GM19240 (cell line): ENCODE results near the gene CBX7.
A peak's percentile ranks its signal among the peaks of the same experiment; 100 is the strongest.

Experiments used
- DNase-seq: peaks from one replicate; pipeline ENCODE4 v3.0.0; 2011; ENCODE audit warnings: low spot score; ENCODE audit not compliant: insufficient read length

CBX7 gene

DNA sequence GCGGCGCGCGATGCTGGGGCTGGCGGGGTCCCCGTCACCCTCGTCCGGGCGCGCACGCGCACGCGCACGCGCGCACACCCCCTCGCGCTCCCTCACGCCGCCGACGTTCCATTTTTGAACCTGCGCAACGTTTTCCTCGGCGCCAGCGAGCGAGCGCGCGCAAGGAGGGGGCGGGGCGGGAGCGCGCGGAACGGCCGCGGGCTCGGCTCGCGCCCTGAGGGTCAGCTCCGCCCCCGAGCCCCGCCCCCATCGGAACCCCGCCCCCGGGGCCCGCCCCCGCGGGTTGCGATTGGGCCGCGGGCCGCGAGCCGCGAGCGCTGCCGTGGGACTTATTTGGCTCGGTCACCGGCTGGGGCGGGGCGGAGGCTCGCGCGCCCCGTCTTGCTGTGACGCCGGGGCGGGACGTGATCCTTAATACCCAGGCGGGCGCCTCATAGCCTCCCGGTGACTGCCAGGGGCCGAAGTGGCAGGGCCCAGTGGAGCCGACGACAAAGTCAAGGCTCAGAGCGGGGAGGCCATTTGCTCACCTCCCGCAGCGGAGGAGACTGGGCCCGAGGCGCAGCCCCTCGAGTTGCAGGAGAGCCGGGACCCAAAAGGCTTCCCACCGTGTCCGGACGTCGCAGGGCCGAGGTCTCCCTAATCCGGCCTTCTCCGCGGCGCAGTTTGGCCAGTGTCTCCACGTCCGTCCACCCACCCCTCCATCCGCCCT lies at the start of gene CBX7:
CBX7 (minus strand) TSS at position 170 of the 709 bp plus-strand sequence. CDS start 236 bp downstream, outside the sequence.
- DNase-seq, result peak; percentile 93

DNA sequence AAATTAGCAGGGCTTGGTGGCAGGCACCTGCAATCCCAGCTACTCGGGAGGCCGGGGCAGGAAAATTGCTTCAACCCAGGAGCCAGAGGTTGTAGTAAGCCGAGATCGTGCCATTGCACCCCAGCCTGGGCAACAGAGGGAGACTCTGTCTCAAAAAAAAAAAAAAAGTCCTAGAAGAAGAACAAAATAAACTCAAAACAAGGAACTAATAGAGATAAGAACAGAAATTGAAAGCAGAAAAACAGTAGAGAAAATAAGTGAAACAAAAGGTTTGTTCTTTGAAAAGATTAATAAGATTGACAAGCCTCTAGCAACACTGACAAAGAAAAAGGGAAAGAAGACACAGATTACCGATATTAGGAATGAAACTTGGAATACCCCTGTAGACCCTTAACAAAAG lies 45.1 kb upstream of the CBX7 start:
- no peak for DNase-seq

- DNase-seq, result no peak
These were observed 41.6 kb upstream of the CBX7 start for GRCh38 chr22:39194098-39194497.

- no peak for DNase-seq
These were observed 36.3 kb upstream of the CBX7 start for GRCh38 chr22:39188809-39189208.

DNA sequence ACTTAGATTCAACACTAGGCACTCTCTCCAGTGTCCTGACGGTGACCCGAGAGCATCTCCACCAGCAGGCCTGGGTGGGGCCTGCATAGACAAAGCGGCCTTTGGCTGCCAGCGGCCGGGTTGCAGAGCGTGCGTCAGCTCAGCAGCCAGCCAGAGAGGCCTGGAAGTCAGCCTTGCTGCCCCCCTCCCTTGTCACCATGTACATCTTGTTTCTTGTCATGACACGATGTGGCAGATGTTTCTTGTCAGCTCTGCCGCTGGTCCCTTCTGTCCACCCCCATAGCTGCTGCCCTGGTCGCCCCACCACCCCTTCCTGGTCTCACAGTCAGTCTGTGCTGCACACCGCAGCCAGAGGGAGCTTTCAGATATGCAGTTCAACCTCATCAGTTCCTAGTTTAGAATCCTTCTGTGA lies 33.1 kb upstream of the CBX7 start:
- no peak for DNase-seq

- DNase-seq, result no peak
These were observed 32.4 kb upstream of the CBX7 start for GRCh38 chr22:39184586-39185577.

DNA sequence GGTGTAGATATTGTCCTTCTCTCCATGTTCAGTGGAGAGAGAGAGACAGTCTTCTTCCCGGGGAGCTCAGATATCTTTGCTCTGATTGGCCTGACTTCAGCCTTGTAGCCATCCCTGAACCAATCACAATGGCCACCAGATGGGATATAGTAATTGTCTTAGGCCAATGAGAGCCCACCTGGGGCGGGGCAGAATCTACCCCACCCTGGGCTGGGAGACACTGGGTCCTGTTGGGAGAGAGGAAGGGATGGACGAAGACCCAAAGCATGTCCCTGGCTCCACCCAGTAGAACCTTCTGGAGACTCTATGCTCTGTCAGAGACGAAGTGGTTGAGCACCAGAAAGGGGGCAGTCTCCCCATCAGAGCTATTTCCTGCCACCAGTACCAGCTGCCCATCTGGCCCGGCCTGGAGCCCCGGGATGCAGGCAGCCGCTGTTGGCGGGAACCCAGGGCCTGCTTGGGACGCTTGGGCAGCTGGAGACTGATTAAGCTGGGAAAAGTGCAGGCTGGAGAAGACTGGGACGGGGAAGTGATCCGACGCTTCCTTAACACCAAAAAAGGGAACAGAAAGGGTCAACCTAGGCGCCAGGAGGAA lies 31.6 kb upstream of the CBX7 start:
- DNase-seq, result no peak

DNA sequence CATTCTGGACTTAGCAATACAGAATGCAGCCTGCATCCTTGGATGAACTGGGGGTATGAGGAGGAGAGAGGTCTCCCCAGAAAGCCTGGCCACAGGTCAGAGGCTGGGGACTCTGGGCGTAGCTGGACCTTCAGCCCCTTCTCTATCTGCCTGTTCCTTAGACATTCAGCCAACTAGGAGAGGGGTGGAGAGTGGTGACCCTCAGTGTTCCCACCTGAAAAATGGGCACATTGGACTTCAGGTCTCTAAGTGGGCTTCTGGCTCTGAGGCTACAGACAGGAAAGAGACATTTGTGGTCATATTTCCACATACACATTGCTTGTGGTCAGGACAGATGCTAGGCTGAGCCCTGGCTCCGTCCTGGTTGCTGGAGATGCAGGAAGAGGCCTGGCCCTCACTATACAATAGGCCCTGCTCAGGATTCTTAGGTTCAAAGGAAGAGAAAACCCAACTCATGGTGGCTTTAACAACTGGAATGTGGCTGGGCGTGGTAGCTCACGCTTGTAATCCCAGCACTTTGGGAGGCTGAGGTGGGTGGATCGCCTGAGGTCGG lies 30.1 kb upstream of the CBX7 start:
- DNase-seq, result no peak

DNA sequence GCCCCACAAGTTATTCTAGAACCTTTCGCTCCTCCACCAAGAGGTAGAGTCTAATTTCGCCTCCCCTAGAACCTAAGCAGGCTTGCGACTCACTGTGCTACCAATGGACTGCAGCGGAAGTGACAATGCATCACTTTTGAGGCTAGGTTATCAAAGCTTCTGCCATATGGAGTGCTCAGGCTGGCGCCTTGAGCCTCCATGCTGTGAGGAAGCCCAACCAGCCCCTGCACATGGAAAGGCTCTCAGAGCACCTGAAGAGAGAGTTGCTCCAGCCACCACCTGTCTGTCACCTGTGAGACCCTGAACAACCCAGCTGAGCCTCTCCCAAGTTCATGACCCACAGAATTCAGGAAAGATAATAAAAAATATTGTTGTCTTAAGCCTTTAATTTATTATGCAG lies 29.3 kb upstream of the CBX7 start:
- no peak for DNase-seq

DNA sequence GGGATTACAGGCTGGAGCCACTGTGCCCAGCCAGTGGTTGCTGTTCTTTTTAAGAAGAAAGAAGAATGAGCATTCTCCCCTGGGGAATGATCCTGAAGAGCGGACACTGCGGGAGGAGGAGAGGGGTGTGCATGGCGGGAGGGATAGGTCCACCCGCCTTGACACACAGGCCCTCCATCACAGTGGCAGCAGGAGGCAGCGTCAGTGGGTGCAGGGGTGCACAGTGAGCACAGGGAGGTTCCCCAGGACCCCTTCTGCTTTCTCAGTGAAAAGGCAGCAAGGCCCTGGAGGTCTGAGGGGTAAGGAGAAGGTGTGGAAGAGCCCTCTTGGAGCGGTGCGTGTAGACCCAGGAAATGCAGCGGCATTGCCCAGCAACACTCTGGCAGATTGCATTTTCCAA lies 28.9 kb upstream of the CBX7 start:
- no peak for DNase-seq

DNA sequence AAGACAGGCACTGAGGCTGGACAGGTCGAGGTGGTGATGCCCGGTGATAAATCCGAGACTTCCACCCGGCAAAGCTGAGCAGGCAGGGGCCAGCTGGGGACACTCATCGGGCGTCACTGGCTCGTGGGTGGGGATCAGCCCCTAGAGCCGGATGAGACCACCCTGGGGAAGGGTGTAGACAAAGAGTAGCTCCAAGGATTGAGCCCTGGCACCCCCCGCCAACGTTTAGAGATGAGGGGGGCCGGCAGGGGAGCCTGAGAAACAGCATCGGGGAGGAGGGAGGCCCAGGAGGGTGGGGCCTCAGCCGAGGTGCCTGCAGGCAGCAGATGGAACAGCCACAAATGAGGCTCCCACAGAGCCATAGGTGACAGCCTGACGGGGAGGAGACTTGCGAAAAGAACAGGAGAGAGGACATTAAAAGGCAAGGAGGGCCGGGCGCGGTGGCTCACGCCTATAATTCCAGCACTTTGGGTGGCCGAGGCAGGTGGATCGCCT lies 27.4 kb upstream of the CBX7 start:
- no peak for DNase-seq

- no peak for DNase-seq
These were observed 26.9 kb upstream of the CBX7 start for GRCh38 chr22:39179401-39179827.

DNA sequence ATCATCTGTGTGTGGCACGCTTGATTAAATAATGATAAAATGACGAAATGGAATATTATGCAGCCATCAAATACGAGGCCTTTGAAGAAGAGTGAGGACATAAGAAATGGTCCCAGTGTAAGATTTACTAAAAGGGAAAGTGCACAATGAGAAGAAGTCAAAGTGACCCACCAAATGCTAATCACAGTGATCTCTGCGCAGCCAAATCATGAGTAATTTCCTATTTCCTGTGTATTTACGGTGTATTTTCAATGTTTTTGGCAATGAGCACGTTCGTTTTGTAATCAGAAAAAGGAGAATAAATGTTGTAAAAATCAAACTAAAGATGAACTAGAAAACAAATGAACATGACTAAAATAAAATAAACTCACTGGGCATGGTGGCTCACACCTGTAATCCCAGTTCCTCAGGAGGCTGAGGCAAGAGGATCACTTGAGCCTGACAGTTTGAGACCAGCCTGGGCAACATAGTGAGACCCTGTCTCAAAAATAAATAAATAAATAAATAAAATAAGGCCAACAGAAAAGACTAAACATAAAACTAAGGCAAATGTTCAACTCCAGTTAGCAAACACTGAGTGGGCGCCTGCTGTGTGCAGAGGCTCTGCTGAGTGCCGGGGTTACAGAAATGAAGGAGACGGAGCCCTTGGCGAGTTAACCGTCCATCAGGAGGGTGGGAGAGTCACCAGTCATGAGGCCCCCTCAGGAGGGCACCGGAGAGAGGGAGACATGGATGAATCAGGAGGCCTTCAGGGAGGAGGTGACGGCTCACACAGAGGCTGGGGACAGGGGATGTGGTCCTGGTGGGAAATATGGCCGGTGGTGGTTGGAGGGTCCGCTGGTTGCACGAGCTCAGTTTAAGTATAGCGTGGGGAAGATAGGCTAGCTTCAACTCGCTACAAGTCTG lies 26.0 kb upstream of the CBX7 start:
- no peak for DNase-seq

DNA sequence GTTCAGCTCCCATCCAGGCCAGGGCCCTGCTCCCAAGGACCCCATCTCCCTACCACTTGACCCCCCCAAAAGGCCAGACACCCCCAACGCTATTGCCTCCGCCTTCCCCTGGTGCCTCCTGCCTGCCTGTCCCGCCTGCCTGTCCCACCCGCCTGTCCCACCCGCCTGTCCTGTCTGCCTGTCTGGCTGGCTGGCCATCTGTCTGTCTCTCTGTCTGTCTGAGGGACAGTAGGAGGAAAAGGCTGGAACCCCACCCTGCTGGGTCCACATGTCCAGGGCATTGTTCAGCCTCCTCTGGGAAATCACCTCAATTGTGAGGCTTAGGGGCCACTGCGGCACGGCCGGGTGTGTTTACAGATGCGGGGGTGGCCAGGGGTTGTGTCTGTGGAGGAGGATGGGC lies 25.3 kb upstream of the CBX7 start:
- no peak for DNase-seq

DNA sequence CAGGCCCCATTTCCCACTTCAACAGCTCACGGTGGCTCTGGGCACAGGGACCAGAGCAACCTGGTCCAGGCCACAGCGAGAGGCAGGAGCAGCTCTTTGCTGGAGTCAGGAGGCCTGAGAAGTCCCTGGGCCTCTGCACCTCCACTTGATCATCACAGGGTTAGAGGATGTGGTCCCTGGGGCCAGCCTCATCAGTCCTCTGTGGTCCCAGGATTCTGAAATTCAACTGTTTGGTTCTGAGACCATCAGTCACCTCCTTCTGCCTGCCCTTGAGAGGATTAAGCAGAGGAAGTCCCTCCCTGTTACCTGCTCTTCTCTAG lies 24.9 kb upstream of the CBX7 start:
- no peak for DNase-seq

GRCh38 chr22:39176714-39177455 lies 24.4 kb upstream of the CBX7 start:
- DNase-seq, result no peak

- no peak for DNase-seq
These were observed 23.7 kb upstream of the CBX7 start for GRCh38 chr22:39176143-39176713.

GRCh38 chr22:39175353-39176142 lies 23.1 kb upstream of the CBX7 start:
- no peak for DNase-seq
